Liver (tissue), 9 donors: ENCODE measurements around the gene TPM4. TPM values are rescaled to one million over a fixed set of nuclear protein-coding genes. Genes with fewer than 3 reads are reported as not detected.

ENCODE experiments used
- DNase-seq: peaks from one replicate; pipeline ENCODE4 v3.0.0-alpha.2; 2017; ENCODE audit warnings: low spot score
- H3K27ac ChIP-seq, 2 donors: one replicate each; pipeline ENCODE4 v1.7.0; 2013; ENCODE audit warnings: inconsistent platforms in 2 of 2, low read length in 2 of 2, control low read depth in 1 of 2, low read depth in 1 of 2, mild to moderate bottlenecking in 1 of 2
- H3K27me3 ChIP-seq, 4 donors: one replicate each; pipeline versions ENCODE4 v1.6.1 to v1.7.0; 2013; ENCODE audit warnings: low read length in 3 of 4, inconsistent platforms in 1 of 4, mild to moderate bottlenecking in 1 of 4, moderate library complexity in 1 of 4; ENCODE audit not compliant: control insufficient read depth in 4 of 4, insufficient read depth in 4 of 4
- H3K36me3 ChIP-seq, 4 donors: one replicate each; pipeline versions ENCODE4 v1.6.1 to v1.7.0; 2013; ENCODE audit warnings: low read length in 3 of 4, mild to moderate bottlenecking in 3 of 4, low read depth in 1 of 4, moderate library complexity in 1 of 4; ENCODE audit not compliant: control insufficient read depth in 4 of 4, insufficient read depth in 3 of 4
- H3K4me1 ChIP-seq, 4 donors: one replicate each; pipeline versions ENCODE4 v1.6.1 to v1.7.0; 2013; ENCODE audit warnings: low read length in 3 of 4, mild to moderate bottlenecking in 3 of 4, moderate library complexity in 1 of 4; ENCODE audit not compliant: control insufficient read depth in 4 of 4, insufficient read depth in 4 of 4
- H3K4me3 ChIP-seq, 3 donors: one replicate each; pipeline versions ENCODE4 v1.6.1 to v1.7.0; 2013; ENCODE audit warnings: low read length in 3 of 3, control low read depth in 1 of 3, low read depth in 1 of 3, mild to moderate bottlenecking in 1 of 3
- H3K9ac ChIP-seq, 2 donors: one replicate each; pipeline ENCODE4 v1.7.0; 2013; ENCODE audit warnings: low read length in 2 of 2, mild to moderate bottlenecking in 2 of 2, moderate library complexity in 2 of 2, control low read depth in 1 of 2, low read depth in 1 of 2
- H3K9me3 ChIP-seq, 4 donors: one replicate each; pipeline versions ENCODE4 v1.6.1 to v1.7.0; 2013; ENCODE audit warnings: low read length in 3 of 4; ENCODE audit not compliant: control insufficient read depth in 4 of 4
- ATF3 ChIP-seq: IDR thresholded peaks from 2 replicates; pipeline ENCODE4 v1.6.1; 2016; ENCODE audit warnings: antibody characterized with exemption
- CTCF ChIP-seq: fragments of 150-350 bp; IDR thresholded peaks from 2 replicates; pipeline ENCODE4 v1.5.1; 2017; ENCODE audit warnings: improper control_type of control experiment, low read depth, low read length; ENCODE audit not compliant: missing input control
- EGR1 ChIP-seq, 2 donors: IDR thresholded peaks; 2 replicates each; pipeline ENCODE4 v1.6.1; 2016 to 2018; ENCODE audit warnings: antibody characterized with exemption in 2 of 2, low read depth in 2 of 2
- FOXA1 ChIP-seq: IDR thresholded peaks from 2 replicates; pipeline ENCODE4 v1.6.1; 2016; ENCODE audit warnings: antibody characterized with exemption
- FOXA2 ChIP-seq: IDR thresholded peaks from 2 replicates; pipeline ENCODE4 v1.6.1; 2016; ENCODE audit warnings: antibody characterized with exemption
- HNF4A ChIP-seq, 2 donors: conservative IDR thresholded peaks; 2 replicates each; pipeline ENCODE4 v1.6.1; 2016; ENCODE audit warnings: antibody characterized with exemption in 2 of 2, mild to moderate bottlenecking in 2 of 2
- HNF4G ChIP-seq: IDR thresholded peaks from 2 replicates; pipeline ENCODE4 v1.6.1; 2016; ENCODE audit warnings: antibody characterized with exemption
- JUND ChIP-seq, 2 donors: IDR thresholded peaks; 2 replicates each; pipeline ENCODE4 v1.6.1; 2016; ENCODE audit warnings: antibody characterized with exemption in 2 of 2
- NR2F2 ChIP-seq: IDR thresholded peaks from 2 replicates; pipeline ENCODE4 v1.6.1; 2016; ENCODE audit warnings: antibody characterized with exemption
- RAD21 ChIP-seq, 2 donors: IDR thresholded peaks; 2 replicates each; pipeline ENCODE4 v1.6.1; 2016; ENCODE audit warnings: antibody characterized with exemption in 2 of 2, mild to moderate bottlenecking in 2 of 2
- REST ChIP-seq: IDR thresholded peaks from 2 replicates; pipeline ENCODE4 v1.6.1; 2016; ENCODE audit warnings: antibody characterized with exemption, mild to moderate bottlenecking
- SP1 ChIP-seq: IDR thresholded peaks from 2 replicates; pipeline ENCODE4 v1.6.1; 2018; ENCODE audit warnings: antibody characterized with exemption, mild to moderate bottlenecking
- YY1 ChIP-seq: IDR thresholded peaks from 2 replicates; pipeline ENCODE4 v1.6.1; 2016; ENCODE audit warnings: antibody characterized with exemption, mild to moderate bottlenecking
- WGBS: extraction: QIAGEN DNeasy Blood & Tissue Kit; methylation state at CpG from one replicate; pipeline ENCODE4 v1.1.7; 2013; 5-methylcytosine and 5-hydroxymethylcytosine counted together
- polyA plus RNA-seq, 2 donors: library from polyadenylated mRNA; stranded (reverse) in 1 of 2; unstranded in 1 of 2; fragments of 200-250 nt in 1 of 2; fragments of >200 nt in 1 of 2; fragmentation: Nextera tagmentation in 1 of 2; extraction: Ambion mirVana in 1 of 2; gene quantifications; one replicate each; pipeline versions ENCODE4 v1.2.1 to v1.2.3, GENCODE V29; 2013 to 2015
- total RNA-seq, 2 donors: library from RNA; depleted of rRNA; stranded (reverse); fragments of >200 nt; gene quantifications; one replicate each; pipeline ENCODE4 v1.2.3, GENCODE V29; 2014
- donor health status: healthy.
- donor health status: healthy.
- donor health status: healthy.
- donor health status: healthy.
- donor health status: healthy.

Gene TPM4
- total and polyA plus RNA-seq, 4 donors, result 19.8 to 59.9 (median 43.4) TPM

GRCh38 chr19:16069813-16070365 is 6.4 kb upstream of the TPM4 start:
- 88% methylated on average over 10 of the region's 10 CpGs for WGBS
- Histone ChIP-seq H3K36me3 (no peaks in the 10 kb centered on the region), H3K27ac (peak overlapping the region; percentile 64 to 66), H3K4me1 (no peaks in the 10 kb centered on the region), H3K4me3 (no peak overlapping the region), H3K9ac (no peak overlapping the region), H3K9me3 (no peaks in the 10 kb centered on the region), H3K27me3 (no peaks in the 10 kb centered on the region)
- TF ChIP-seq FOXA1, result no peak
- TF ChIP-seq EGR1 (IDR thresholded peaks at IDR 0.05; ENCODE audit: low read depth in 2 of 2), result no peak
- TF ChIP-seq YY1, result no peak
- TF ChIP-seq ATF3, result no peak
- no peak for DNase-seq

GRCh38 chr19:16070366-16070990 is 5.8 kb upstream of the TPM4 start:
- H3K27ac ChIP-seq, result peak overlapping the region; percentile 64 to 66
- DNase-seq, result no peak
- TF ChIP-seq CTCF (no peak), REST (no peak), NR2F2 (peak; percentile 17), JUND (IDR thresholded peaks at IDR 0.05) (no peak)
- H3K27me3 ChIP-seq, result no peaks in the 10 kb centered on the region
- H3K9me3 ChIP-seq, result no peaks in the 10 kb centered on the region
- no peak overlapping the region for H3K4me3 ChIP-seq
- H3K4me1 ChIP-seq, result no peaks in the 10 kb centered on the region
- no peaks in the 10 kb centered on the region for H3K36me3 ChIP-seq
- 65% methylated on average over 16 of the region's 16 CpGs for WGBS
- H3K9ac ChIP-seq, result no peak overlapping the region

- no peak overlapping the region for H3K9ac ChIP-seq
- no peaks in the 10 kb centered on the region for H3K27me3 ChIP-seq
- no peak for TF ChIP-seq RAD21 (IDR thresholded peaks at IDR 0.05)
- no peak for TF ChIP-seq HNF4A (conservative IDR thresholded peaks at IDR 0.05)
- no peak for TF ChIP-seq ATF3
- TF ChIP-seq SP1, result no peak
- no peak for TF ChIP-seq HNF4G
- no peak for TF ChIP-seq FOXA2
- H3K4me1 ChIP-seq, result peaks cover 0 to 4% (median 0%) of the 10 kb centered on the region in 4 donors
- peak overlapping the region; percentile 64 to 66 for H3K27ac ChIP-seq
- H3K9me3 ChIP-seq, result no peaks in the 10 kb centered on the region
- no peaks in the 10 kb centered on the region for H3K36me3 ChIP-seq
- WGBS, result 84% methylated on average over 9 of the region's 9 CpGs
- H3K4me3 ChIP-seq, result no peak overlapping the region
- no peak for DNase-seq
Observed at GRCh38 chr19:16071072-16071691, 5.1 kb upstream of the TPM4 start.
